Parathyroid adenoma (tissue), 2 donors: ENCODE results near the gene DUS4L.
A peak's percentile ranks its signal among the peaks of the same experiment; 100 is the strongest.

Experiments used
- H2AFZ ChIP-seq: fragments of 300-600 bp; sonication (generic); one replicate; pipeline ENCODE4 v1.7.0; 2017; ENCODE audit warnings: antibody characterized with exemption, mild to moderate bottlenecking
- H3K27ac ChIP-seq: fragments of 300-600 bp; sonication (generic); one replicate; pipeline ENCODE4 v1.7.0; 2017
- H3K27me3 ChIP-seq: fragments of 300-600 bp; sonication (generic); one replicate; pipeline ENCODE4 v1.7.0; 2017; ENCODE audit warnings: low read length; ENCODE audit not compliant: control insufficient read depth, insufficient read depth
- H3K36me3 ChIP-seq: fragments of 300-600 bp; sonication (generic); one replicate; pipeline ENCODE4 v1.7.0; 2017; ENCODE audit warnings: low read length; ENCODE audit not compliant: control insufficient read depth, insufficient read depth
- H3K4me1 ChIP-seq: fragments of 300-600 bp; sonication (generic); one replicate; pipeline ENCODE4 v1.7.0; 2017; ENCODE audit warnings: control low read depth
- H3K4me2 ChIP-seq: fragments of 300-600 bp; sonication (generic); one replicate; pipeline ENCODE4 v1.7.0; 2017; ENCODE audit warnings: low read length
- H3K4me3 ChIP-seq: fragments of 300-600 bp; sonication (generic); one replicate; pipeline ENCODE4 v1.7.0; 2017; ENCODE audit warnings: low read depth, low read length
- H3K79me2 ChIP-seq: fragments of 300-600 bp; sonication (generic); one replicate; pipeline ENCODE4 v1.7.0; 2017; ENCODE audit warnings: control low read depth
- H3K9ac ChIP-seq: fragments of 300-600 bp; sonication (generic); one replicate; pipeline ENCODE4 v1.7.0; 2017; ENCODE audit warnings: mild to moderate bottlenecking
- H3K9me3 ChIP-seq: fragments of 300-600 bp; sonication (generic); one replicate; pipeline ENCODE4 v1.7.0; 2017; ENCODE audit warnings: low read length; ENCODE audit not compliant: control insufficient read depth
- TF ChIP-seq, protein P1 (sequence below): fragments of 300-600 bp; sonication (generic); IDR thresholded peaks from one replicate; pipeline ENCODE4 v1.7.0; 2017; ENCODE audit warnings: antibody characterized with exemption, mild to moderate bottlenecking
- donor health status: primary hyperparathyroidism.

The DUS4L gene

GRCh38 chr7:107579885-107580715, 16.3 kb downstream of the DUS4L start, which contains the start of gene BCAP29:
TSS of gene BCAP29 (plus strand) at chr7:107580246. CDS start at chr7:107580773, 527 bp downstream.
- TF ChIP-seq, protein P1, sequence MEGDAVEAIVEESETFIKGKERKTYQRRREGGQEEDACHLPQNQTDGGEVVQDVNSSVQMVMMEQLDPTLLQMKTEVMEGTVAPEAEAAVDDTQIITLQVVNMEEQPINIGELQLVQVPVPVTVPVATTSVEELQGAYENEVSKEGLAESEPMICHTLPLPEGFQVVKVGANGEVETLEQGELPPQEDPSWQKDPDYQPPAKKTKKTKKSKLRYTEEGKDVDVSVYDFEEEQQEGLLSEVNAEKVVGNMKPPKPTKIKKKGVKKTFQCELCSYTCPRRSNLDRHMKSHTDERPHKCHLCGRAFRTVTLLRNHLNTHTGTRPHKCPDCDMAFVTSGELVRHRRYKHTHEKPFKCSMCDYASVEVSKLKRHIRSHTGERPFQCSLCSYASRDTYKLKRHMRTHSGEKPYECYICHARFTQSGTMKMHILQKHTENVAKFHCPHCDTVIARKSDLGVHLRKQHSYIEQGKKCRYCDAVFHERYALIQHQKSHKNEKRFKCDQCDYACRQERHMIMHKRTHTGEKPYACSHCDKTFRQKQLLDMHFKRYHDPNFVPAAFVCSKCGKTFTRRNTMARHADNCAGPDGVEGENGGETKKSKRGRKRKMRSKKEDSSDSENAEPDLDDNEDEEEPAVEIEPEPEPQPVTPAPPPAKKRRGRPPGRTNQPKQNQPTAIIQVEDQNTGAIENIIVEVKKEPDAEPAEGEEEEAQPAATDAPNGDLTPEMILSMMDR = peak; percentile 29

GRCh38 chr7:107580716-107581383, 17.1 kb downstream of the DUS4L start:
- no peak overlapping the region for H3K9ac ChIP-seq
- no peaks in the 10 kb centered on the region for H3K36me3 ChIP-seq
- no peaks in the 10 kb centered on the region for H3K27me3 ChIP-seq
- no peaks in the 10 kb centered on the region for H3K79me2 ChIP-seq
- H3K9me3 ChIP-seq = no peaks in the 10 kb centered on the region
- H2AFZ ChIP-seq = peak overlapping the region; percentile 95
- H3K4me2 ChIP-seq = peak overlapping the region; percentile 64
- peak overlapping the region; percentile 58 for H3K27ac ChIP-seq
- H3K4me3 ChIP-seq = peak overlapping the region; percentile 88
- no peaks in the 10 kb centered on the region for H3K4me1 ChIP-seq
- TF ChIP-seq, protein P1 = no peak

More at GRCh38 chr7:107579885-107580715, 16.3 kb downstream of the DUS4L start, which contains the start of gene BCAP29:
- Histone ChIP-seq H3K4me2 (peak within 1 kb of the TSS; percentile 64), H2AFZ (peak within 1 kb of the TSS; percentile 95), H3K4me3 (peak within 1 kb of the TSS; percentile 88), H3K79me2 (no peaks in the 10 kb centered on the region), H3K27me3 (no peaks in the 10 kb centered on the region), H3K9ac (no peak within 1 kb of the TSS), H3K9me3 (no peaks in the 10 kb centered on the region), H3K36me3 (no peaks in the 10 kb centered on the region), H3K4me1 (no peaks in the 10 kb centered on the region), H3K27ac (peak within 1 kb of the TSS; percentile 58)

GRCh38 chr7:107581387-107582013, 17.7 kb downstream of the DUS4L start:
- Histone ChIP-seq H3K27me3 (no peaks in the 10 kb centered on the region), H3K4me3 (peak overlapping the region; percentile 88), H3K79me2 (no peaks in the 10 kb centered on the region), H3K27ac (no peak overlapping the region), H3K9me3 (no peaks in the 10 kb centered on the region), H3K9ac (no peak overlapping the region), H3K4me2 (peak overlapping the region; percentile 64), H2AFZ (no peak overlapping the region), H3K36me3 (no peaks in the 10 kb centered on the region), H3K4me1 (no peaks in the 10 kb centered on the region)
- TF ChIP-seq, protein P1 = no peak

DNA sequence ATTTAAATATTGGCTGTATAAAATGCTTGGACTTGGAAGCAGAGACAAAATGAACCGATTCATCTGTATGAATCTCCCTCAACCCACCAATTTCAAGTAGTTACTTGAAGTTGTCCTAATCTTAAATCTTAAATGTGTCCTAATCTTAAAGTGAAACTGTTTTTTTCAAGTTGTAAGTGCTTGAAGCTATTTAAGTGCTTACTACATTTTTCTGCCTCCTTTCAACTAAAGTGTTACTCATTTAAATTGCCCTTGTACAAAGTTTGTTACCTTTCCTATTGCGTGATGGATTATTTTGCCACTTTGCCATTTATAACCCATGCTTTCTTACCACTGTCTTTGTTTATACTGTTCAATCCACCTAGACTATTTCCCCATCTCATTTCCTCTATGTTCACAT, 19.1 kb downstream of the DUS4L start:
- TF ChIP-seq, protein P1 = no peak
- no peak overlapping the region for H3K4me3 ChIP-seq
- H3K27ac ChIP-seq = no peak overlapping the region

More for the DNA sequence above, 19.1 kb downstream of the DUS4L start:
- Histone ChIP-seq H3K36me3 (no peaks in the 10 kb centered on the region), H3K4me1 (no peaks in the 10 kb centered on the region), H3K4me2 (no peak overlapping the region), H2AFZ (no peak overlapping the region), H3K9ac (no peak overlapping the region), H3K9me3 (no peaks in the 10 kb centered on the region), H3K27me3 (no peaks in the 10 kb centered on the region), H3K79me2 (no peaks in the 10 kb centered on the region)
